GM18907 (cell line): ENCODE results near the gene ERBB3.

ENCODE experiments used
- ATAC-seq: cut with Tn5 transposase; IDR thresholded peaks from one replicate; pipeline ENCODE4 v1.9.1; 2021; ENCODE audit warnings: mild to moderate bottlenecking, moderate library complexity; ENCODE audit not compliant: unreplicated experiment

ERBB3 gene

DNA sequence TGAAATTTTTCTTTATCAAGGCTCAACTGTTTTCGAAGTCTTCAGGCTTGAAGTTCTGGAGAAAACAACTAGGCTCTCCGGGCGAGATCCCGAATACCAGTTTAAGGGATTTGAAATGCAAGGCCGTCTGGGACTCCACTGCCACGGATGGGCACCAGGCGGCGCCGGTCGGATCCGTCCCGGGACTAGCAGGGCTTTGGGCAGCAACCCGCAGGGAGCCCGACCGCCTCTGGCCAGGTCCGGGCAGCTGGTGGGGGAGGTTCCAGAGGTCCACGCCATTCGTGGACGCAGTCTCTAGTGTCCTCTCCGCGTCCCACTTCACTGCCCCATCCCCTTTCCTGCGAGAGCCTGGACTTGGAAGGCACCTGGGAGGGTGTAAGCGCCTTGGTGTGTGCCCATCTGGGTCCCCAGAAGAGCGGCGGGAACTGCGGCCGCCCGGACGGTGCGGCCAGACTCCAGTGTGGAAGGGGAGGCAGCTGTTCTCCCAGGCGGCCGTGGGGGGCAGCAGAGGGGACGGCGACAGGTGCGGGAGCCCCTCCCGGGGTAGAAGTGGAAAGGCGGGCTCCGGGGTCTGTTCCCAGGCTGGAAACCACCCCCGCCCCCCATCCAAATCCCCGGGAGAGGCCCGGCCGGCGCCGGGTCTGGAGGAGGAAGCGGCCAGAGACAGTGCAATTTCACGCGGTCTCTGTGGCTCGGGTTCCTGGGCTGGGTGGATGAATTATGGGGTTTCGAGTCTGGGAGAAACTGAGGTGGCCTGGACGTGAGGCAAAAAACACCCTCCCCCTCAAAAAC, 838 bp upstream of the ERBB3 start:
- peak; percentile 54 for ATAC-seq

DNA sequence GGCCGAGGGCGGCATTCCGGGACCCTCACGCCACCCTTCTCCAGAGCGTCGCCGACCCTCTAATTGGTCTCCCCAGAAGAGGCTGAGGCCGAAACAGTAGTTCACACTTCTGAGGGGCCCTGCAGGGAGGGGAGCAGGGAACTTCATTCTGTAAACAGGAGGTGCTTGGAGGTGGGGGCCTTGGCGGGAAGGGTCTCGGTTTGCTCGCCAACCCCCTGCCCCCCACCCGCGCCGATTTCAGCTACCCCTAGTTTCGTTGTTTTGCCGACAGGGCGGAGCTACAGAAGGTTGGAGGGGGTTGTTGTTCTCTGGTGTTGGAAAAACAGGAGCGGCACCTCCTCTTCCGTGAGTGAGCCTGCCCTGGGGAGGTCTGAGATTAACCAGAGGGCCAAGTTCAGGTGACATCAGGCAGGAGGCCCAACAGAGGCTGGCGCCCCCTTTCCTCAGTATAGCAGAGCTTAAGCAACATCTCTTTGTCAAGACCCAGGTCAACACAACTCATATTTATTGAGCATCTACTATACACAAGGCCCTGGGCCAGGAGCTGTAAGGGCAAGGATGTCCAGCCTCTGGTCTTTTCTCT, 682 bp downstream of the ERBB3 start:
- ATAC-seq: no peak

DNA sequence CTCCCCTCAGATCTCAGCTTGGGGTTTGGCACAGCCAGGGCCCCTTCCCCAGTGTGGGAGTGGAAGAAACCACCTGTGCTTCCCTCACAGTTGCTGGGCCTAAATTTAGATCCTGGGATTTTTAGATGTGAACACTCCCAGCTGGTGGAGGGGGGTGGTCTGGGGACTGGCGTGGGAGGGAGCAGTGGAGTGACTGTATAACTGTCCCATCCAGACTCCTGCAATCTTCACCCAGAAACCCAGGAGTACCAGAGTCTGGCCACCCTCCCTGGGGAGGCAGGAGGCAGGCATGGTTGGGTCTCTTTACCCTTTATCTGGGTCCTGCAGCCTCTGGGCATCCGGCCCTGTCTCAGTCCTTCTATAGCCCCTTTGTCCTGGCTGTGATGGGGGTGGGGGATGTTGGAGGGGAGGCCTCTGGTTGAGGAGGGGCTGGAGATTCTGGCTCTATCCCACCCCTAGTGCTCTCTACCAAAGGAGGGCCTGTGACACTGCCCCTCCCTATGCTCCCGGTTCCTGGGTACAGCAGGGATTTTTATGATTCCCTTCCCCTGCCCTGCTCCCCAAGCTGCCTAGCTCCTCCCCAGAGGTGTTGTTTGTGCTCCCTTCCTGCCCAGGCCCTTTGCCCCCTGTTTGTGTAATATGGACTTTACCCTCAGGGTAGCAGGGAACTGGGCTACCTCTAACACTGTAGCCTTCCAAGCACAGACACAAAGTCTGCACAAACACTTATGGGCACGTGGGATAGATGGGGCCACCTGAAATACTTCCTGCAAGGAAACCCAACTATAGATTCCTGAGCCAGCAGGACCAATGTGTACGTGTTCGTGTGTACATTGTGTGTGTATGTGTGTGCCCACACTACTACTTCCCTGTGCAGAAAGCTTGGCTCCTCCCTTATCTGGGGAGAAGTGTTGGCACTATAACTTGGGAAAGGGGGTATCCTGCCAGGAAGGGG, 1.7 kb downstream of the ERBB3 start:
- no peak for ATAC-seq

DNA sequence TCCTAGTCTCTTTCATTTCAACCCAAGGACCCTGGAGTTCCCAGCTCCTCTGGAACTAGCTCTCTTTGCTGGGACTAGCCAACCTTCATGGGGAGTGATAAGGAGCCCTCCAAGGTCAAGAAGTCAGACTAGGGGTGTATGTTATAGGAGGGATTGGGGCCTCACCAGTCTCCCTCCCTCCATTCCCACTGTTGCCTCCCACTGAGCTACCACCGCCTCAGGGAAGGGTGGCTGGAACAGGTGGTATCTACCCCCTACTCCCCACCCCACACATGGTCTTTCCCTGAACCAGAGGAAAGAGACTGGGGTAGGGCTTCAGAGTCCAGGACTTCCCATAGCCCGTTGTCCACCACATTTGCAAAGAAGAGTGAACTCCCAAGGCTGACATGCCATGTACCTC, 2.4 kb downstream of the ERBB3 start:
- no peak for ATAC-seq

DNA sequence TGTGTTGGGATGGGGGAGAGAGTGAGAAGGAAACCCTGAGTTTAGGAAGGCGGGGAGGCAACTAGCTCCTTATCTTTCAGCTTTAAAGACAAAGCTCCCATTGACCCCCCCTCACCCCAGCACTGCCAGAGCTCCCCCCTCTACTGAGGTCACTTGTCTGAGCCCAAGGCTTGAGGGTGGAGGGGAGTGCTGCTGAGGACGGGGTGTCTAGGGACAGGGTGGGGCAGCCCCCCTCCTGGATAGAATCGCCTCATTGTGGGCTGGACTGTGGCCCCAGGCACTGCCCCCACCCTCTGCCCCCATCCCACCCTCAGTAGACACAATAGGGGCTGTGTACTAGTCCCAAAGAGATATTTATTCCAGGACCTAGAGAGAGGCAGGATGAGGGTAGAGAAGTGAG, 3.0 kb downstream of the ERBB3 start:
- no peak for ATAC-seq

DNA sequence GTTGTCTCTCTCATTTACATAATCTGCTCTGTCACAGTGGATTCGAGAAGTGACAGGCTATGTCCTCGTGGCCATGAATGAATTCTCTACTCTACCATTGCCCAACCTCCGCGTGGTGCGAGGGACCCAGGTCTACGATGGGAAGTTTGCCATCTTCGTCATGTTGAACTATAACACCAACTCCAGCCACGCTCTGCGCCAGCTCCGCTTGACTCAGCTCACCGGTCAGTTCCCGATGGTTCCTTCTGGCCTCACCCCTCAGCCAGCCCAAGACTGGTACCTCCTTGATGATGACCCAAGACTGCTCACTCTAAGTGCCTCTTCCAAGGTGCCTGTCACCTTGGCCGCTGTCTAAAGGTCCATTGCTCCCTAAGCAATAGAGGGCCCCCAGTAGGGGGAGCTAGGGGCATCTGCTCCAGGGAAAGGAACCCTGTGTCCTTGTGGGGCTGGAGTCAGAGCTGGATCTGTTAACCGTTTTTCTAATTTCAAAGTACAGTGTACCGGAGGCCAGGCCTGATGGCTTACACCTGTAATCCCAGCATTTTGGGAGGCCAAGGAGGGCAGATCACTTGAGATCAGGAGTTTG, 5.1 kb downstream of the ERBB3 start:
- no peak for ATAC-seq

DNA sequence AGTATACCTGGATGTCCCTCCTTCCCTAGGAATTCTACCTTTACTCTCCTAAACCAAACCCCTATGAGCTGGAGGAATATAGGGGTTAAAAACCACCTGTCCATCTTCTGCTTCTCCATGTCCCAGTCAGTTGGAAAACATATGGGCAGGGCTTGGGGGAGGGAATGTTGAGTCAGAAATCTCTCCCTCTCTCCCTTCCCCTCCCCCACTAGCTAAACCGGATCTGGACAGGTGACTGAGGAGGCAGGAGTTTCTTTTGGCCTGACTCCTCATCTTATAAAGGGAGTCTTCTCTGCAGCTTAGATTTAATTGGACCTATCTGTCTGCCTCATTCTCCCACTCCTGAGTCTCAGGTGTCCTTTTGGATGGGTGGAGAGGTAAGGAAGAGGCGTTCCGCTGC, 6.1 kb downstream of the ERBB3 start:
- no peak for ATAC-seq

DNA sequence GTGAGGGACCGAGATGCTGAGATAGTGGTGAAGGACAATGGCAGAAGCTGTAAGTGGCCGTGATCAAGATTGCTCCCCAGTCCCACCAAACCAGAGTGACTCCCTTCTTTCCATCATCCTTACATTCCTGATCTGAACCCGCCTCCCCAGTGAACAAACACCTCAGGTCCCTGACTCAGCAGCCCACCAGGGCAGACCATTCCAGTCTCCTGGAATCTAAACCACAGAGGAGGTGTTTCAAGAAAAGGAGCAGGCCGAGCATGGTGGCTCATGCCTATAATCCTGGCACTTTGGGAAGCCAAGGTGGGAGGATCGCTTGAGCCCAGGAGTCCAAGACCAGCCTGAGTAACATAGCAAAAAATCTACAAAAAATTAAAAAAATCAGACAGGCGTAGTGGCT, 6.6 kb downstream of the ERBB3 start:
- no peak for ATAC-seq

DNA sequence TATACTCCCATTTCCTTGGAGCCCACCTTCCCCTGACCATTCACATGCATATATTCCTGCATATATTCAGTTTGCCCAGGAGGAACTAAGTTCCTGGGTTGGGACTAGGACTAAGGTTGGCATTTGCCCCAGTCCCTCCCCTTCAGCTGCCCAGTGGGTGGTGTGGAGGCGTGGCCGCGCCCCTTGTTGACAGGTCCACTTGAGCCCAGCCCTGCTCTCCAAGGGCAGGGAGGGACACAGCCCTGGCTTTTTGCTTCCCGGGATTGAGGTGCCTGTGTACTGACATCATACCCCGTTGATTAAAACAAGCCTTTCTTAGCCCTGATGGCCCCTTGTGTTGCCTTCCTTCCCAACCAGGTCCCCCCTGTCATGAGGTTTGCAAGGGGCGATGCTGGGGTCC, 7.3 kb downstream of the ERBB3 start:
- no peak for ATAC-seq

DNA sequence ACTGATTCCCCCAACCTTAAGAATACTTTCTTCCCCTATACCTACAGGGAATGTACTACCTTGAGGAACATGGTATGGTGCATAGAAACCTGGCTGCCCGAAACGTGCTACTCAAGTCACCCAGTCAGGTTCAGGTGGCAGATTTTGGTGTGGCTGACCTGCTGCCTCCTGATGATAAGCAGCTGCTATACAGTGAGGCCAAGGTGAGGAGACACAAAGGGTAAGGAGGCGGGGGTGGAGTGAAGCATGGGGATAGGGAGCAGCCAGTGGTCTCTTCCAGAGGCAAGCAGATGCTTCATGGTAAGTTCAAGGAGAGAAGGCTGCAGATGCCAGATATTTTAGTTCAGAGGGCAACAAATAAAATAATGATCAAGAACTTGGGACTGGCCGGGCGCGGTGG, 17.8 kb downstream of the ERBB3 start:
- no peak for ATAC-seq

DNA sequence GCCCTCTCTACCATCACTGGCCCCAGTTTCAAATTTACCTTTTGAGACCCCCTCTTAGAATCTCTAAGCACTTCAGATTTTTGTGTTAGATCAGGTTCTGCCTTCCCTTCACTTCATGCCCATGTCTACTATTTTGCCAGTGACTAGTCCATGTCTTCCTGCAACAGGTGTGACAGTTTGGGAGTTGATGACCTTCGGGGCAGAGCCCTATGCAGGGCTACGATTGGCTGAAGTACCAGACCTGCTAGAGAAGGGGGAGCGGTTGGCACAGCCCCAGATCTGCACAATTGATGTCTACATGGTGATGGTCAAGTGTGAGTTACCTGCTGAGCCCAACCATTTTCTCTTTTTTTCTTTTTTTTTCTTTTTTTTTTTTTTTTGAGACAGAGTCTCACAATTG, 18.6 kb downstream of the ERBB3 start:
- ATAC-seq: no peak

DNA sequence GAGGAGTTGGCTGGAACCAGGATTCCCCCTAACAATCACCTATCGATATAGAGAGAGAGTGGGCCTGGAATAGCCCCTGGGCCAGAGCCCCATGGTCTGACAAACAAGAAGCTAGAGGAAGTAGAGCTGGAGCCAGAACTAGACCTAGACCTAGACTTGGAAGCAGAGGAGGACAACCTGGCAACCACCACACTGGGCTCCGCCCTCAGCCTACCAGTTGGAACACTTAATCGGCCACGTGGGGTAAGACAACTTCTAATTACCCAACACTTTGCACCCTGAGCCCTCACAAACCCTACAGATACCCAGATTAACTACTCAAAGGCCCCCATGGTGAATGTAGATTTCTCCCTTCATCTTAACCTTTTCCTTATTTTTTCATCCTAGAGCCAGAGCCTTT, 19.8 kb downstream of the ERBB3 start:
- ATAC-seq: no peak

DNA sequence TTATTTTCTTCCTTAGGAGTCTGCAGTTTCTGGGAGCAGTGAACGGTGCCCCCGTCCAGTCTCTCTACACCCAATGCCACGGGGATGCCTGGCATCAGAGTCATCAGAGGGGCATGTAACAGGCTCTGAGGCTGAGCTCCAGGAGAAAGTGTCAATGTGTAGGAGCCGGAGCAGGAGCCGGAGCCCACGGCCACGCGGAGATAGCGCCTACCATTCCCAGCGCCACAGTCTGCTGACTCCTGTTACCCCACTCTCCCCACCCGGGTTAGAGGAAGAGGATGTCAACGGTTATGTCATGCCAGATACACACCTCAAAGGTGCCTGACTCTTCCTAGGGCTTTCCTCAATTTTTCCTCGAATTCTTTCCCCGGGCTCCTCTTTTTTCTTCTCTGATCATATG, 21.1 kb downstream of the ERBB3 start:
- no peak for ATAC-seq

DNA sequence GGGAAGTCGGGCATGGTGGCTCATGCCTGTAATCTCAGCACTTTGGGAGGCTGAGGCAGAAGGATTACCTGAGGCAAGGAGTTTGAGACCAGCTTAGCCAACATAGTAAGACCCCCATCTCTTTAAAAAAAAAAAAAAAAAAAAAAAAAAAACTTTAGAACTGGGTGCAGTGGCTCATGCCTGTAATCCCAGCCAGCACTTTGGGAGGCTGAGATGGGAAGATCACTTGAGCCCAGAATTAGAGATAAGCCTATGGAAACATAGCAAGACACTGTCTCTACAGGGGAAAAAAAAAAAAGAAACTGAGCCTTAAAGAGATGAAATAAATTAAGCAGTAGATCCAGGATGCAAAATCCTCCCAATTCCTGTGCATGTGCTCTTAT, 22.7 kb downstream of the ERBB3 start:
- no peak for ATAC-seq

DNA sequence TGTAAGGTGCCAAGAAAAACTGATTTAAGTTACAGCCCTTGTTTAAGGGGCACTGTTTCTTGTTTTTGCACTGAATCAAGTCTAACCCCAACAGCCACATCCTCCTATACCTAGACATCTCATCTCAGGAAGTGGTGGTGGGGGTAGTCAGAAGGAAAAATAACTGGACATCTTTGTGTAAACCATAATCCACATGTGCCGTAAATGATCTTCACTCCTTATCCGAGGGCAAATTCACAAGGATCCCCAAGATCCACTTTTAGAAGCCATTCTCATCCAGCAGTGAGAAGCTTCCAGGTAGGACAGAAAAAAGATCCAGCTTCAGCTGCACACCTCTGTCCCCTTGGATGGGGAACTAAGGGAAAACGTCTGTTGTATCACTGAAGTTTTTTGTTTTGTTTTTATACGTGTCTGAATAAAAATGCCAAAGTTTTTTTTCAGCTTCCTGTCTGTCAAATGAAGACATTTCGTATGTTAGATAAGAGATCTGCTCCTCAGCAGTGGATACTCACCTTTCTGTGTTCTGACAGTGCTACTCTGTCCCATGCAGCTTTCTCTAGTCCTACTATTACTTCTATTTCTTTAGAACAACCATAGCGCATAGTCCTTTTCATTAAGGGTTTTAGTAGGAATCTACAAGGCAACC, 23.2 kb downstream of the ERBB3 start:
- no peak for ATAC-seq

DNA sequence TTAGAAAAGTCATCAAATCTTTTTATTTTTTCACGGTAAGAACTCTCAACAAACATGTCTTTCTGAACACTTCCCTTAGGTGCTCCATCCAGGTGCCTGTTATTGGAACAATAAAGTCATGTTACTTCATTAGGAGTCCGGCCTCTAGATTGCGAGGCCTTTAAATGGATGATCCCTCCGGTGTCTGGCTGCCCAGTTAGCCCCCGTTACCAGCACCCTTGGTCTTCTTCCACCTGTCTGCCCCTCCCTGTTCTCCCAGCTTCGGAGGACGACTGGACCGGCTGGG, 23.8 kb downstream of the ERBB3 start:
- ATAC-seq: no peak

DNA sequence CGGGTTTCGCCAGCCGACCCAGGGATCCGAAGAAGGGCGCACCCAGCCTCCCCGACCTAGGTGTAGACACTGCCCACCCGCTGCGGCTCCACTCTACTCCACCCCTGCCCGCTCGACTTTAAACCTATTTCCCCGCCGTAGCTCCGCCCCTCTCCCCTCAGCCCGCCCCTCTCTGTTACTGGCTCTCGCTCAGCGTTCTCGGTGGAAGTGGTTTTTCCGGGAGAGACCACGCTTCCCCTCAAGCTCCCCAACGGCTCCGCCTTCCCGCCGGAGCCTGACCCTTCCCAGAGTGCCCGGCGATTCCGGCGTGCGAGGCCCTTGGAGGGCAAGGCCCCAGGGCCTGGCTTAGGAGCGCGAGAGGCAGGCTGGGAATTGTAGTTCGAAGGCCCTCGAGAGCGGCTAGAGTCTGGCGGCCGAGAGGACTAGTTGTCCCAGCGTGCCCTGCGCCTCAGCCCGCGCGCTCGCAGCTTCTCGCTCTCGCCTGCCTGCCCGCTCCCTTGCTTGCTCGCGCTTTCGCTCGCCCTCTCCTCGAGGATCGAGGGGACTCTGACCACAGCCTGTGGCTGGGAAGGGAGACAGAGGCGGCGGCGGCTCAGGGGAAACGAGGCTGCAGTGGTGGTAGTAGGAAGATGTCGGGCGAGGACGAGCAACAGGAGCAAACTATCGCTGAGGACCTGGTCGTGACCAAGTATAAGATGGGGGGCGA, 24.3 kb downstream of the ERBB3 start, which contains the start of gene PA2G4:
Gene PA2G4, plus strand, starts transcription at position 451 of the 706 bp plus-strand sequence. Its CDS starts 179 bp downstream, at position 630.
- peak; percentile 94 for ATAC-seq

DNA sequence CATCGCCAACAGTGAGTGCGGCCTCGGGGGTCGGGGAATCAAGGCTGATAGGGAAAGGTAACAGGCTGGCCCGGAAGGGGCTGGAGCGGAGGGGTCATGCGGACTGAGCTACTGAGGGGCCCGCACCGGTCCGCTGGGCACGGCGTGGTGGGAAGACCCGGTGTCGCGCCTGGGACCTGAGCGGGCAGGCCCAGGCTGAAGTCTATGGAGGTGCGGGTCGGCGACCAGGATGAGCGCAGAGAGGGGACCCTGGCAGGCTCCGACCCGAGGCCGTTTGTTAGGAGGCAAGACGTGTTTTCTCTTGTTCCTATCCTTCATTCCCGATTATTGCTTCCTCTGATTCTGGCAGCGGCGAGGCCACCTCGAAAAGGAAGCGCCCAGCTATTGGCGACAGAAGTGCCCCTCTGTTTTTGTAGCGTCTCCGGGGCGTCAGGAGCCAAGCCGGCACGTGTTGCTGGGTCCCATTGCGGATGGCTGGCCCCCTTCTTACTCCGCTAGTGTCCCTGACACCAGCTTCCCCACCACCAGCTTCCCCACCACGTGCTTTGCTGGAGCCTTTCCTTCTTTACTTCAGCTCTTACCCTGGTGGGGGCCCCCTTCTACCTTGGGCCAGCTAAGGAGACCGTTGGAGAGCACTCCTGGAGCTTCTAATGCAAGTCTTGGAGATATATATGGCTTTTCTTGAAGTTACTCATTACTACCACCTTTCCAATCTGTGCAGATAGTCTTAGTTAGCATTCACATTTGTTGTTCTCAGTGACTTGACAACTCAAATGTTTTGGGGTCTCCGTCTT, 25.0 kb downstream of the ERBB3 start:
- peak; percentile 27 for ATAC-seq

DNA sequence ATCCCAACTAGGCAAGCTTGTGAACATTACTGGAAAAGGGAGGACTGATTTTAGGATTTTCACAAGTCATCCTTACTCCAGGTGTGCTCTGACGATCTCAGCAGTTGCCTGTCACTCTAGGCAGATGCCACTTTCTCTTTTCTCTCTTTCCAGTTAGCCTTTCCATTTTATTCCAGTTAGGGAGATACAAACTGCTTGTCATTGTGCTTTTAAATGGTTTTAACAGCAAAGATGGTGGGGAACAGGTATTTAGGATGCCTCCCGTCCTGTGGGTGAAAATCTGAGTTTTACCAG, 25.6 kb downstream of the ERBB3 start:
- ATAC-seq: no peak

DNA sequence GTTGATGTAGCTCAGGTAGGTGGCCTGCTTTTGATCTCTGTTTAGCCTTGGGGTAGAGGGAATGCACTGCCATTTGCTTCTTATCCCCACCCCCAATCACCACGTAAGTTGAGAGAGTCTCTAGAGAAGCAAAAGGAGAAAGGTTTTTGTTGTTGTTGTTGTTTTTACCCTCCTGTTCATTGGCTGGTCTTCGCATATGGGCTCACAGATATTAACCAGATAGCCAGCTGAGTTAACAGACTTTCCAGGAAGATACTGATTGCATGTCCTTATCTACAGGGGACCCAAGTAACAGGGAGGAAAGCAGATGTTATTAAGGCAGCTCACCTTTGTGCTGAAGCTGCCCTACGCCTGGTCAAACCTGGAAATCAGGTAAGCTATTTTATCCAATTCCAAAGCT, 27.3 kb downstream of the ERBB3 start:
- no peak for ATAC-seq
